ENCODE measurements around the gene ALG8.

Gene ALG8

GRCh38 chr11:78163828-78164227, 24.4 kb upstream of the ALG8 start:
- Histone ChIP-seq H3K27ac (ENCODE audit: low read length, poor library complexity, severe bottlenecking) (no peak overlapping the region), H2BK12ac (ENCODE audit: low read length in 2 of 2) (no peak overlapping the region), H4K91ac (ENCODE audit: low read length) (no peak overlapping the region), H2BK15ac (ENCODE audit: low read depth, poor library complexity, severe bottlenecking) (no peak overlapping the region), H2BK5ac (ENCODE audit: low read depth, low read length, poor library complexity, severe bottlenecking) (no peak overlapping the region), H3K4ac (ENCODE audit: low read depth in 1 of 2, low read length in 2 of 2) (no peak overlapping the region), H3K4me2 (ENCODE audit: low read length, poor library complexity, severe bottlenecking) (no peak overlapping the region), H3K9me3 (ENCODE audit: control insufficient read depth, low read length) (no peaks in the 10 kb centered on the region), H3K79me1 (replicated peaks; ENCODE audit: low read length, poor library complexity, severe bottlenecking) (no peaks in the 10 kb centered on the region), H2AK5ac (ENCODE audit: low read length, severe bottlenecking) (no peak overlapping the region), H3K27me3 (ENCODE audit: control insufficient read depth in 1 of 2, insufficient read depth in 1 of 2, low read length in 2 of 2) (no peaks in the 10 kb centered on the region), H3K36me3 (ENCODE audit: control insufficient read depth in 1 of 2, insufficient read depth in 2 of 2, low read depth in 1 of 2, low read length in 2 of 2) (no peaks in the 10 kb centered on the region), H3K4me1 (ENCODE audit: control insufficient read depth, insufficient read depth, low read depth, low read length) (peaks cover 1% of the 10 kb centered on the region), H2AFZ (ENCODE audit: low read depth, low read length) (no peak overlapping the region), H2BK120ac (ENCODE audit: low read depth, low read length) (no peak overlapping the region), H3K4me3 (ENCODE audit: insufficient read depth in 1 of 2, low read depth in 1 of 2, low read length in 2 of 2) (no peak overlapping the region), H3K9ac (ENCODE audit: low read length) (no peak overlapping the region), H3K14ac (ENCODE audit: low read length in 2 of 2) (no peak overlapping the region), H3K18ac (ENCODE audit: low read depth in 1 of 2, low read length in 2 of 2) (no peak overlapping the region), H4K8ac (ENCODE audit: low read length) (no peak overlapping the region), H3K23ac (ENCODE audit: low read length in 2 of 2) (no peak overlapping the region)
- 85% methylated on average over 2 of the region's 2 CpGs for WGBS
- DNase-seq = no peak

- H4K8ac ChIP-seq (ENCODE audit: low read length) = peak overlapping the region; percentile 62
- 33% methylated on average over 4 of the region's 5 CpGs for WGBS
- no peak overlapping the region for H3K18ac ChIP-seq (ENCODE audit: low read depth in 1 of 2, low read length in 2 of 2)
- no peak overlapping the region for H2BK120ac ChIP-seq (ENCODE audit: low read depth, low read length)
- H3K79me1 ChIP-seq (replicated peaks; ENCODE audit: low read length, poor library complexity, severe bottlenecking) = no peaks in the 10 kb centered on the region
- H3K4ac ChIP-seq (ENCODE audit: low read depth in 1 of 2, low read length in 2 of 2) = no peak overlapping the region
- no peaks in the 10 kb centered on the region for H3K4me1 ChIP-seq (ENCODE audit: control insufficient read depth, insufficient read depth, low read depth, low read length)
- no peak overlapping the region for H3K27ac ChIP-seq (ENCODE audit: low read length, poor library complexity, severe bottlenecking)
- H3K23ac ChIP-seq (ENCODE audit: low read length in 2 of 2) = no peak overlapping the region
- H2BK12ac ChIP-seq (ENCODE audit: low read length in 2 of 2) = no peak overlapping the region
- H3K4me2 ChIP-seq (ENCODE audit: low read length, poor library complexity, severe bottlenecking) = no peak overlapping the region
- H3K14ac ChIP-seq (ENCODE audit: low read length in 2 of 2) = no peak overlapping the region
- DNase-seq = peak; percentile 18
- H3K27me3 ChIP-seq (ENCODE audit: control insufficient read depth in 1 of 2, insufficient read depth in 1 of 2, low read length in 2 of 2) = no peaks in the 10 kb centered on the region
- H4K91ac ChIP-seq (ENCODE audit: low read length) = no peak overlapping the region
- H3K9me3 ChIP-seq (ENCODE audit: control insufficient read depth, low read length) = no peaks in the 10 kb centered on the region
- no peaks in the 10 kb centered on the region for H3K36me3 ChIP-seq (ENCODE audit: control insufficient read depth in 1 of 2, insufficient read depth in 2 of 2, low read depth in 1 of 2, low read length in 2 of 2)
- no peak overlapping the region for H2BK15ac ChIP-seq (ENCODE audit: low read depth, poor library complexity, severe bottlenecking)
- H2BK5ac ChIP-seq (ENCODE audit: low read depth, low read length, poor library complexity, severe bottlenecking) = no peak overlapping the region
- H3K4me3 ChIP-seq (ENCODE audit: insufficient read depth in 1 of 2, low read depth in 1 of 2, low read length in 2 of 2) = no peak overlapping the region
- no peak overlapping the region for H3K9ac ChIP-seq (ENCODE audit: low read length)
- H2AFZ ChIP-seq (ENCODE audit: low read depth, low read length) = no peak overlapping the region
- H2AK5ac ChIP-seq (ENCODE audit: low read length, severe bottlenecking) = no peak overlapping the region
These were observed 22.5 kb upstream of the ALG8 start for GRCh38 chr11:78161962-78162371.

- Histone ChIP-seq H4K8ac (ENCODE audit: low read length) (no peak overlapping the region), H3K18ac (ENCODE audit: low read depth in 1 of 2, low read length in 2 of 2) (peak overlapping the region in 1 of 2 experiments; percentile 52), H2AFZ (ENCODE audit: low read depth, low read length) (no peak overlapping the region), H4K91ac (ENCODE audit: low read length) (peak overlapping the region; percentile 45), H3K27me3 (ENCODE audit: control insufficient read depth in 1 of 2, insufficient read depth in 1 of 2, low read length in 2 of 2) (no peaks in the 10 kb centered on the region), H2AK5ac (ENCODE audit: low read length, severe bottlenecking) (no peak overlapping the region), H3K4ac (ENCODE audit: low read depth in 1 of 2, low read length in 2 of 2) (no peak overlapping the region), H3K14ac (ENCODE audit: low read length in 2 of 2) (no peak overlapping the region), H2BK5ac (ENCODE audit: low read depth, low read length, poor library complexity, severe bottlenecking) (no peak overlapping the region), H3K4me3 (ENCODE audit: insufficient read depth in 1 of 2, low read depth in 1 of 2, low read length in 2 of 2) (no peak overlapping the region), H3K79me1 (replicated peaks; ENCODE audit: low read length, poor library complexity, severe bottlenecking) (no peaks in the 10 kb centered on the region), H2BK120ac (ENCODE audit: low read depth, low read length) (no peak overlapping the region), H3K23ac (ENCODE audit: low read length in 2 of 2) (no peak overlapping the region), H3K4me2 (ENCODE audit: low read length, poor library complexity, severe bottlenecking) (no peak overlapping the region), H3K4me1 (ENCODE audit: control insufficient read depth, insufficient read depth, low read depth, low read length) (no peaks in the 10 kb centered on the region), H3K36me3 (ENCODE audit: control insufficient read depth in 1 of 2, insufficient read depth in 2 of 2, low read depth in 1 of 2, low read length in 2 of 2) (no peaks in the 10 kb centered on the region), H3K9me3 (ENCODE audit: control insufficient read depth, low read length) (no peaks in the 10 kb centered on the region), H2BK15ac (ENCODE audit: low read depth, poor library complexity, severe bottlenecking) (no peak overlapping the region), H2BK12ac (ENCODE audit: low read length in 2 of 2) (peak overlapping the region; percentile 61 to 84), H3K27ac (ENCODE audit: low read length, poor library complexity, severe bottlenecking) (no peak overlapping the region), H3K9ac (ENCODE audit: low read length) (no peak overlapping the region)
- no peak for DNase-seq
- WGBS = 100% methylated on average over 2 of the region's 2 CpGs
These were observed 21.9 kb upstream of the ALG8 start for GRCh38 chr11:78161346-78161745.

- H3K79me1 ChIP-seq (replicated peaks; ENCODE audit: low read length, poor library complexity, severe bottlenecking) = no peaks in the 10 kb centered on the region
- H3K4ac ChIP-seq (ENCODE audit: low read depth in 1 of 2, low read length in 2 of 2) = no peak overlapping the region
- no peaks in the 10 kb centered on the region for H3K4me1 ChIP-seq (ENCODE audit: control insufficient read depth, insufficient read depth, low read depth, low read length)
- DNase-seq = no peak
- no peak overlapping the region for H4K91ac ChIP-seq (ENCODE audit: low read length)
- no peak overlapping the region for H2BK15ac ChIP-seq (ENCODE audit: low read depth, poor library complexity, severe bottlenecking)
- no peak overlapping the region for H3K14ac ChIP-seq (ENCODE audit: low read length in 2 of 2)
- no peak overlapping the region for H3K23ac ChIP-seq (ENCODE audit: low read length in 2 of 2)
- H3K9ac ChIP-seq (ENCODE audit: low read length) = no peak overlapping the region
- H3K4me3 ChIP-seq (ENCODE audit: insufficient read depth in 1 of 2, low read depth in 1 of 2, low read length in 2 of 2) = no peak overlapping the region
- no peak overlapping the region for H4K8ac ChIP-seq (ENCODE audit: low read length)
- H2BK12ac ChIP-seq (ENCODE audit: low read length in 2 of 2) = no peak overlapping the region
- H2BK120ac ChIP-seq (ENCODE audit: low read depth, low read length) = no peak overlapping the region
- no peak overlapping the region for H3K4me2 ChIP-seq (ENCODE audit: low read length, poor library complexity, severe bottlenecking)
- H2AK5ac ChIP-seq (ENCODE audit: low read length, severe bottlenecking) = no peak overlapping the region
- H2AFZ ChIP-seq (ENCODE audit: low read depth, low read length) = no peak overlapping the region
- no peak overlapping the region for H3K27ac ChIP-seq (ENCODE audit: low read length, poor library complexity, severe bottlenecking)
- no CpG with 5 or more reads among the region's 1 CpG for WGBS
- H3K36me3 ChIP-seq (ENCODE audit: control insufficient read depth in 1 of 2, insufficient read depth in 2 of 2, low read depth in 1 of 2, low read length in 2 of 2) = no peaks in the 10 kb centered on the region
- no peak overlapping the region for H2BK5ac ChIP-seq (ENCODE audit: low read depth, low read length, poor library complexity, severe bottlenecking)
- H3K18ac ChIP-seq (ENCODE audit: low read depth in 1 of 2, low read length in 2 of 2) = no peak overlapping the region
- H3K27me3 ChIP-seq (ENCODE audit: control insufficient read depth in 1 of 2, insufficient read depth in 1 of 2, low read length in 2 of 2) = no peaks in the 10 kb centered on the region
- no peaks in the 10 kb centered on the region for H3K9me3 ChIP-seq (ENCODE audit: control insufficient read depth, low read length)
These were observed 21.1 kb upstream of the ALG8 start for GRCh38 chr11:78160557-78160956.

All from mesenchymal stem cell (in vitro differentiated cells and primary cell).